DOHH2 (cell line): ENCODE measurements around the gene XPC.

ENCODE experiments used
- H3F3A ChIP-seq: fragments of 200-600 bp; sonication (generic), shearing (Covaris generic); 2 replicates; pipeline ENCODE4 v1.6.0; 2016; ENCODE audit warnings: antibody characterized with exemption, mild to moderate bottlenecking; ENCODE audit not compliant: control insufficient read depth, insufficient read depth
- H3K27ac ChIP-seq: fragments of 200-600 bp; sonication (generic); 2 replicates; pipeline ENCODE4 v1.5.1; 2014; ENCODE audit warnings: low read depth, mild to moderate bottlenecking, low read length, moderate library complexity
- H3K27me3 ChIP-seq: fragments of 200-600 bp; sonication (generic); 2 replicates; pipeline ENCODE4 v1.6.1; 2014; ENCODE audit warnings: mild to moderate bottlenecking, low read length, mixed read lengths; ENCODE audit not compliant: control insufficient read depth
- H3K36me3 ChIP-seq: fragments of 200-600 bp; sonication (generic); 2 replicates; pipeline ENCODE4 v1.6.1; 2014; ENCODE audit warnings: mild to moderate bottlenecking, low read length, moderate library complexity, mixed read lengths; ENCODE audit not compliant: control insufficient read depth
- H3K4me1 ChIP-seq: fragments of 200-600 bp; sonication (generic); 2 replicates; pipeline ENCODE4 v1.6.1; 2014; ENCODE audit warnings: mild to moderate bottlenecking, low read length, mixed read lengths; ENCODE audit not compliant: control insufficient read depth
- H3K4me2 ChIP-seq: fragments of 200-600 bp; sonication (generic); 2 replicates; pipeline ENCODE4 v1.6.0; 2014; ENCODE audit warnings: mild to moderate bottlenecking, low read length, moderate library complexity
- H3K4me3 ChIP-seq: fragments of 200-600 bp; sonication (generic); 2 replicates; pipeline ENCODE4 v1.5.1; 2014; ENCODE audit warnings: mild to moderate bottlenecking, low read length, mixed read lengths
- H3K79me2 ChIP-seq: fragments of 200-600 bp; sonication (generic); 2 replicates; pipeline ENCODE4 v1.6.1; 2014; ENCODE audit warnings: mild to moderate bottlenecking, low read length, mixed read lengths; ENCODE audit not compliant: control insufficient read depth
- H3K9me2 ChIP-seq: fragments of 200-600 bp; sonication (generic); replicated peaks from 2 replicates; pipeline ENCODE4 v1.6.1; 2014; ENCODE audit warnings: mild to moderate bottlenecking, low read length, mixed read lengths; ENCODE audit not compliant: control insufficient read depth
- H3K9me3 ChIP-seq: fragments of 200-600 bp; sonication (generic); 2 replicates; pipeline ENCODE4 v1.6.1; 2014; ENCODE audit warnings: antibody characterized with exemption, low read length, mixed read lengths; ENCODE audit not compliant: control insufficient read depth, insufficient read depth
- H4K20me1 ChIP-seq: fragments of 200-600 bp; sonication (generic); 2 replicates; pipeline ENCODE4 v1.6.0; 2014; ENCODE audit warnings: low read depth, mild to moderate bottlenecking, antibody characterized with exemption, low read length, moderate library complexity; ENCODE audit not compliant: control insufficient read depth, insufficient read depth
- EZH2phosphoT487 ChIP-seq: fragments of 200-600 bp; sonication (generic); IDR thresholded peaks from 2 replicates; pipeline ENCODE4 v1.6.1; 2017; ENCODE audit warnings: borderline replicate concordance, mild to moderate bottlenecking, antibody characterized with exemption, low read length, moderate library complexity, mixed read lengths
- TF ChIP-seq, protein P1 (sequence below): fragments of 200-600 bp; sonication (generic); IDR thresholded peaks from one replicate; pipeline ENCODE4 v1.5.1; 2014; ENCODE audit warnings: antibody characterized with exemption, mild to moderate bottlenecking, low read depth, low read length; ENCODE audit not compliant: poor library complexity, severe bottlenecking

Gene XPC

DNA sequence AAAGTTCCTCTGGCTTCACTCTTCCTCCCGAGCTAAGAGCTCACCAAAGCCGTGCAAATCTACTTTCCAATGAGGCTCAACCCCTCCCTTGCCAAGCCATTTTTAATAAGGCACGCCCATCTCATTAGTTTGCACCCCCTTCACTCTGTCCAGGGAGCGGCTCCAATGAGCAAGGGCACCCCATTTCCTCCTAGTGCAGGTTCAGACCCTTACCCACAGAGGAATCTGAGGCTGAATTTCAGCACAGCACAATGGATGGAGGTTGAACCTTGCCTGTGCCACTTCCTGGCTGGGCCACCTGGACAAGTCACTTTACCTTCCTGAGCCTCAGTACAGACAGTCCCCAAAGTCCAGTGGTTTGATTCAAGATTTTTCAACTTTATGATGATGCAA, 25.4 kb downstream of the XPC start:
- Histone ChIP-seq H3K9me2 (no peaks in the 10 kb centered on the region), H3K27ac (no peak overlapping the region), H3K79me2 (0 out of 2 replicates have a peak, but pooled peaks cover 2% of the 10 kb centered on the region), H3K4me3 (no peak overlapping the region), H3K27me3 (no peaks in the 10 kb centered on the region), H3K9me3 (no peaks in the 10 kb centered on the region), H3F3A (no peaks in the 10 kb centered on the region), H3K36me3 (peaks cover 64% of the 10 kb centered on the region), H3K4me1 (no peaks in the 10 kb centered on the region), H4K20me1 (no peaks in the 10 kb centered on the region), H3K4me2 (no peak overlapping the region)
- TF ChIP-seq, protein P1, sequence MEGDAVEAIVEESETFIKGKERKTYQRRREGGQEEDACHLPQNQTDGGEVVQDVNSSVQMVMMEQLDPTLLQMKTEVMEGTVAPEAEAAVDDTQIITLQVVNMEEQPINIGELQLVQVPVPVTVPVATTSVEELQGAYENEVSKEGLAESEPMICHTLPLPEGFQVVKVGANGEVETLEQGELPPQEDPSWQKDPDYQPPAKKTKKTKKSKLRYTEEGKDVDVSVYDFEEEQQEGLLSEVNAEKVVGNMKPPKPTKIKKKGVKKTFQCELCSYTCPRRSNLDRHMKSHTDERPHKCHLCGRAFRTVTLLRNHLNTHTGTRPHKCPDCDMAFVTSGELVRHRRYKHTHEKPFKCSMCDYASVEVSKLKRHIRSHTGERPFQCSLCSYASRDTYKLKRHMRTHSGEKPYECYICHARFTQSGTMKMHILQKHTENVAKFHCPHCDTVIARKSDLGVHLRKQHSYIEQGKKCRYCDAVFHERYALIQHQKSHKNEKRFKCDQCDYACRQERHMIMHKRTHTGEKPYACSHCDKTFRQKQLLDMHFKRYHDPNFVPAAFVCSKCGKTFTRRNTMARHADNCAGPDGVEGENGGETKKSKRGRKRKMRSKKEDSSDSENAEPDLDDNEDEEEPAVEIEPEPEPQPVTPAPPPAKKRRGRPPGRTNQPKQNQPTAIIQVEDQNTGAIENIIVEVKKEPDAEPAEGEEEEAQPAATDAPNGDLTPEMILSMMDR = no peak
- TF ChIP-seq EZH2phosphoT487 = no peak

DNA sequence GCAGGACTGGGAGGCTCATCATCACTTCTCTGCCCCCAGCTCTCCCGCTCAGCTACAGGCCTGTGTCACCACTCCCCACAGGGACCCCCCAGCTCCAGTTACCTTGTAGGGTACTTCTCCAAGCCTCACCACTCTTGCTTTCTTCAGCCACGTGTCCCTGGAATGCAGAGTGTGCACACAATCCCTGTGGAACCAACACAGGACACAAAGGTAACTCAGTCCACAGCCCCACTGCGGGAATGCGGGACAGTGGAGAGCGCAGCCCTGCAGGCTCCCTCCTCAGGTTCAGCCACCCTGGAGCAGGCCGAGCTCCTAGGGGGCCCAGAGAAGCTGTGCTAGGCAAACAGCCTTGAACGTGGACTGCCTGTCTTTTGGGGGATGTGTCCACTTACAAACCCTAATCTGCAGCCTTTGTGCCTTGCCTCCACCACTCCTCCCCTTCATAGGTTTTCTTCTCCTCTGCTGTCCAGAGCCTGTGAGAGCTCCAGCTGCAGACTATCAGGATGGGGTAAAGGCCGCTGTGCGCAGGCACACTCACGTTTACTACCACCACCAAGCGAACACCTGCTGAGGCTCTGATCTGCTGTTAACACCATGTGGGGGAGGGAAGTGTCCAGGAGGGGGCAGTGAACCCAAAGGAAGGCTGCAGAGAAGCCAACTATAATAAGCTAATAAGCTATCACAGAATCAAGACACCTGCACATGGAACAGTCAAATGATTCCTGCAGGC, 26.0 kb downstream of the XPC start:
- Histone ChIP-seq H3K4me2 (no peak overlapping the region), H3K27me3 (no peaks in the 10 kb centered on the region), H3K4me1 (no peaks in the 10 kb centered on the region), H3F3A (no peaks in the 10 kb centered on the region), H3K9me3 (no peaks in the 10 kb centered on the region), H3K36me3 (peaks cover 64% of the 10 kb centered on the region), H3K4me3 (no peak overlapping the region), H3K79me2 (0 out of 2 replicates have a peak, but pooled peaks cover 2% of the 10 kb centered on the region), H3K9me2 (no peaks in the 10 kb centered on the region), H3K27ac (no peak overlapping the region), H4K20me1 (no peaks in the 10 kb centered on the region)
- no peak for TF ChIP-seq EZH2phosphoT487
- TF ChIP-seq, protein P1 = peak; percentile 46

DNA sequence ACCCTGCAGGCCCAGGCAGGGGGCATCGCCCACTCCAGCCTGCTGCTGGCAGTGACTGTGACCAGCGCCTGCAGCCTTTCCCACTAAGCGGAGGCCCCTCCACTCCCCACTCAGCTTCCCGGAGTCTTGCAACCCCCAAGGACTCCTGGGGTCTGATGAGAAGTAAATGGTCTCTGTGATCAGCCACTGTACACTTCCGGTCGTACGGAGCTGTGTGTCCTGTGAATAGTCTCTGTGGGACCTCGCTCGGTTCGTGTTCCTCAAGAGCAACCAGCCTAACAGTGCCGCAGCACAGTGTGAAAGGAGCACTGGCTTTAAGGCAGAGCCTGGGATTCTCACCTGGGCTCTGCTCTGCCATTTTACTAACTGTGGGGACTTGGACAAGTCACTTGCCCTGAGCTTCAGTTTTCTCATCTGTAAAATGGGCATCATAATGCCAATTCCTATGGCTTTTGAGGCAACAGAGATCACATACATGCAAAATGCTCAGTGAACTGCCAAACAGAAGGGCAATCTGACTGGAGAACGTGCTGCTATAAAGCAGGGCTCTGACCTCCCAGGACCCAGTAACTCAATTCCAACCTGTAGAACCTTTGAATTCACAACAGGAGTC, 26.8 kb downstream of the XPC start:
- no peak overlapping the region for H3K4me2 ChIP-seq
- H4K20me1 ChIP-seq = no peaks in the 10 kb centered on the region
- H3K36me3 ChIP-seq = peaks cover 63% of the 10 kb centered on the region

More for the DNA sequence above, 26.8 kb downstream of the XPC start:
- no peaks in the 10 kb centered on the region for H3F3A ChIP-seq
- H3K9me2 ChIP-seq = no peaks in the 10 kb centered on the region
- no peak for TF ChIP-seq EZH2phosphoT487
- TF ChIP-seq, protein P1 = no peak
- no peak overlapping the region for H3K4me3 ChIP-seq
- no peaks in the 10 kb centered on the region for H3K4me1 ChIP-seq
- no peaks in the 10 kb centered on the region for H3K27me3 ChIP-seq
- 0 out of 2 replicates have a peak, but pooled peaks cover 2% of the 10 kb centered on the region for H3K79me2 ChIP-seq
- no peak overlapping the region for H3K27ac ChIP-seq
- H3K9me3 ChIP-seq = no peaks in the 10 kb centered on the region
